NCI-H446 treated with DMSO at 0.1 percent for 48 hours (cell line): ENCODE measurements around the gene RAB13.

Source experiments
- DNase-seq: peaks from one replicate; lab custom pipeline; 2025; lab: John Stamatoyannopoulos, UW

The RAB13 gene

DNA sequence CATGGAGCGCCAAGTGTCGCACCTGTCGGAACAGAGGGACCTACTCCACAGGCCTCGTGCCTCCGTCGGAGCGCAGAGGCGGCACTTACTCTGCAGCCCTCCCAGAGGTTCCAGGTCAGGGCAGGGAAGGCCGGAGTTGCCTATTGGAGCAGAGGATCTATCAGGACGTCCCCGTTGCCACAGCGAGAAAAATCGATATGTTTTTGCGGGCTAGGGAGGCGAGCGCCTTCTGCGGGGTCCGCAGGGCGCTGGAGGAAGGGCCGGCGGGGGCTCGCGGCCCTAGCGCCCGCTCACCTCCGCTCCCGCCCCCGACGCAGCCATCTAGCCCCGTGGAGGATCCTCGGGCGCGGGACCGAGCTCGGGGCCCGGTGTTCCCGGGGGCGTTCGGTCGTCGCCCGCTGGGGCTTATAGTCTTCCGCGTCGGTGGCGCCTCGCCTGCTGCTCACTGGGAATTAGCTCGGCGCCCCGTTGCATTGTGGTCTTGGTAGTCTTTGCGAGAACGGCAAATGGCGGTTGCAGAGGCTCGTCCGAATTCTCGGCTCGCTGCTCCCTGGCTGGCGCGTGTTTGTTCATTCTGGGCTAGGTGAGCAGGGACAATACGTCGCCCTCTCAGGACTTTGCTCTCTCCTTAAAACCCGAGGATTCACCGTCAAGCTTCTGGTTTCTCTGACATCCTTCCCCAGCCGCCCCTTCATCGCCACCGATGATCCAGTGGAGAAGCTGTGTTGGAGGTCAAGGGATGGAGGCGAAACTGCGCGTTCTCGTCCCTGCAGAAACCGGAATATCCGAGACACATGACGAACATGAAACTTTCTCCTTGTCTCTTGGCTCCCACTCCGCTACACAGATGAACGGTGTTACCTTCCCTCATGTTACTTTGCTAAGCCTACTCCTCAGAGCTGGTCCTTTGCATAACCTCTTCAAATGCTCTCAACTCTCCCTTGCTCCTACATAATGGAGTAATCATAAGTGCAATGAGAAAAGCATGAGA, 8.6 kb downstream of the RAB13 start, which contains the start of gene JTB:
Gene JTB, minus strand, starts transcription at position 425 of the 991 bp plus-strand sequence. Its CDS starts 422 bp downstream, at position 3.
- DNase-seq: peak; percentile 45

DNA sequence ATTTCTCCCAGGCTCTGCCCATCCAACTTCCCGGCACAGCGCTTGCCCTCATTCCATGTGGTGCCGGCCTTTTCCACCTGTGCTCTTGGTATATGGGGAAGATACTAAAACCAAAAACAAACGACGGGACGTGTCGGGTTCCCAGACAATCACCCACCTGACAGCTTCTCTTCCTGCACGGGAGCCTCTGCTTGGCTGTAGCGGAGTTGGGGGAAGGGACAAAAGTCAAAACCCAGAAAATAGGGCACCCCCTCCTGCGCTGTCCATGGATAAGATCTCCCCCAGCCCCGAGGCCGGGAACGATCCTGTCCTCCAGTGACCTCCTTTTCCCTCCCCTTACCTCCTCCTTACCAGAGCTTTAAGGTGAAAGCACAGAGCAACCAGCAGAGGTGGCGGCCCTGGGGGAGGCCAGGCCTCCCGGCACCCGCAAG, 9.3 kb downstream of the RAB13 start:
- no peak for DNase-seq

DNA sequence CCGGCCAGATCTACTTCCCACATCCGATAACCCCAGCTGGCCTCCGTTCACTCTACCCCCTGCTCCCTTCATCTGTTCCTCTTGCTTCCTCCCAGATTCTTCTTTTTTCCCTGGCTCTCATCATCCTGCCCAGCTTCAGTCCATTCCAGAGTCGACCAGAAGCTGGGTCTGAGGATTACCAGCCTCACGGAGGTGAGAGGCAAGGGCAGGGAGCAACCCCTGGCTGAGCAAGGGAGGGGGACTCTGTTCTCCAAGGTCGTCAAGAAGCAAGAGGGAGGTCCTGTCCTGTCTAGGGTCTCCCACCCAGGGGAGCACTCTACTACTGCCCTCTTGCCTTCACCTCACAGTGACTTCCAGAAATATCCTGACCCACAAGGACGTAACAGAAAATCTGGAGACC, 12.6 kb downstream of the RAB13 start:
- DNase-seq: no peak

DNA sequence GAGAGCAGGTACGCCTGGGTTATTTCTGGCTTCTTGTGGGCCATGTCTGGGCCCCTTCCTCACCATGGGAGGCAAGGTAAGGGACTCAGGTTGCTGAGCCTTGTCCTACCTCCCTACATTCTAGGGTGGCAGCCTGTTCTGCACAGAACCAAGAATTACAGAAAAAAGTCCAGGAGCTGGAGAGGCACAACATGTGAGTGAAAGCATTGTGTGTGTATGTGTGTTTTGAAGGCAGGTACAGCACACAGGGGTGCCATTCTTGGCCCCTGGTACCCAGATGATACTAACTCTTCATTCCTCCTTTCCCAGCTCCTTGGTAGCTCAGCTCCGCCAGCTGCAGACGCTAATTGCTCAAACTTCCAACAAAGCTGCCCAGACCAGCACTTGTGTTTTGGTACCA, 13.1 kb downstream of the RAB13 start:
- DNase-seq: no peak

DNA sequence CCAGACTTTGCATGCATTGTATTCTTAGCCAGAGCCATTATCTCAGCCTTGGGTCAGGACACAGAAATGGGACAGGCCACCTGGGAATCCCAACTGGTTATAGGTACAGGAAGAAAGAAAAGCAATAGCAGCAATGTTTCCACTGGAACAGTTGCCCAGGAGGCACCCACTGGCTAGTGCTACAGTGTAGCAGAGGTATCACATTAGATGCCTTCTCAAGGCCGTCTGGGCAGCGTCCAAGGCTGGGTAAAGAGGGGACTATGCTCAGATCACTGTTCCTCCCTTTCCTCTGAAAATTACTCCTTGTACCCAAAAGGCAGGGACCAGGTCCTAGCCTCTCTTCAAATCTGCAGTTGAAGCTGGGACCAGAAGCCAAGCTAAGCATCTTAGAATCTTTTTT, 15.8 kb downstream of the RAB13 start:
- DNase-seq: no peak

DNA sequence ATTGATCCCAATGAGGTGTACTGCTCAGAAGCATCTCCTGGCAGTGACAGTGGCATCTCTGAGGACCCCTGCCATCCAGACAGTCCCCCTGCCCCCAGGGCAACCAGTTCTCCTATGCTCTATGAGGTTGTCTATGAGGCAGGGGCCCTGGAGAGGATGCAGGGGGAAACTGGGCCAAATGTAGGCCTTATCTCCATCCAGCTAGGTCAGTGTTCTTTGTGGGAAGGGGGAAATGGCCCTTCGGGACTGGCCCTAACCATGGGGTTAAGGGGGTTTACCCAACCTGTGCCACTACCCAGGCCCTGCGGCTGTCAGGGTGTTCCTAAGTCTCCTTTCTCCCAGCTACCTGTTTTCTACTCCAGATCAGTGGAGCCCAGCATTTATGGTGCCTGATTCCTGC, 17.2 kb downstream of the RAB13 start:
- DNase-seq: no peak

DNA sequence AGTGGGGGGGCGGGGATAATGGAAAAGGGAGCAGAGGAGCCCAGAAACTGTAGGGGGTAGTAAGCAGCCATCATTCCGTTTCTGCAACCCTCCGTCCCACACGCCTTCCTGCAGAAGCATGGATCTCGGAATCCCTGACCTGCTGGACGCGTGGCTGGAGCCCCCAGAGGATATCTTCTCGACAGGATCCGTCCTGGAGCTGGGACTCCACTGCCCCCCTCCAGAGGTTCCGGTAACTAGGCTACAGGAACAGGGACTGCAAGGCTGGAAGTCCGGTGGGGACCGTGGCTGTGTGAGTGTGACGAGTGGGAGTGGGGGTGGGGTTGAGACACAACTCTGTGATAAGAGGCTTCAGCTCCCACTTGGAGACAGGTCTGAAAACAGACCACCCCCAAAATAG, 17.7 kb downstream of the RAB13 start:
- DNase-seq: no peak

DNA sequence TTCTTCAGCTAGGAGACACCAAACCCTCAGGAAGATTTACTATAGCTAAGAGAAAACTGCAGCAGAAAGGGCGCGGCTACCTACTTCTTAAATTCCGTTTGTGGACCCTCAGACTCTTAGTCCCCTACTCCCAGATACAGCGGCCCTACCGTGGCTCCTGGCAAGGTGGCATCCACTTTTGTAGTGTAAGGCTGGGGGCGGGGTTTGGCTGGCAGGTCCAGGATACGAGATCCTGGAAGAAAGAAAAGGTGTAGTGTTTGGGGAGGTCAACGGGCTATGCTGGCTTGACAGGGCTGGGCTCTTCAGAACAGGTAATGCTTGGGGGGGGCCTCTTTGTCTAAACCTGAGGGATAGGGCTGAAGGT, 18.2 kb downstream of the RAB13 start:
- DNase-seq: no peak

DNA sequence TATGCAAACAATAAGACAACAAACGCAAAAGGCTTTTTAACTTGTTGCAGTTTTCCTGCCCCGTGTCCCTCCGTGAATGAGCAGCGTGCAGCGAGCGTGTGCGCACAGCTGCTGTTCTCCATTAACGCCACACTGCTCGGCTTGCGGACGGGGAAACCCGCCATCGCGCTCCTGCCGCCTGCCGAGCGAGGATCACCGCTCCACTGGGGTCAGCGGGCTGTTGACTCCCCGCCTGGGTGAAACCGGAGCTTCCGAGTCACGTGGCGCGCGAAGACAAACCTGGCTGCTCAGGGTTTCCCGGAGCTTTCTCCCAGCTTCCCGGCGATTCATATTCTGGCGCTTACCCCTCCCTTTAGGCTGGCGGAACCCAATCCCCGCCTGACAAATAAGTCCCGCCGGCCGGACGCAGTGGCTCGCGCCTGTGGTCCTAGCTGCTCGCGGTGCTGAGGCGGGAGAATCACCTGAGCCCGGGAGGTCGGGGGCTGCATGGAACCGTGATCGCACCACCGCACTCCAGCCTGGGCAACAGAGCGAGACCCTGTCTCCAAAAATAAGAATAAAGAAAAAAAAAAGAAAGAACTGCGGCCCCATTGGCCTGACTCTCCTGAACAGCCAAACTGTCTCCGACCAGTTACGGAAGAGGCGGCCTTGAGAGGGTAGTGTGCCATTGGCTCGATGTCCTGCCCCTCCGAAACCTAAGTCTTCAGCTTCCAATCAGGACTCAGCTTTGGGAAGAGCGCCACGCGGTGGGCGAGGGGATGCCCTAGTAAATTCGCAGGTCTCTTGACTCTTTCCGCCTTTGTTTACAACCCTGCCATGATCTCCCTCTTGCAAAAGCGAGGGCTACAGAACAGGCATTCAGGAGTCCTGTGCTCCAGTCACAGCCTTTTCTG, 18.8 kb downstream of the RAB13 start, which contains the start of gene CREB3L4:
Gene CREB3L4, plus strand, starts transcription at position 796 of the 893 bp plus-strand sequence. CDS start 624 bp downstream, outside the sequence.
- DNase-seq: peak; percentile 99

DNA sequence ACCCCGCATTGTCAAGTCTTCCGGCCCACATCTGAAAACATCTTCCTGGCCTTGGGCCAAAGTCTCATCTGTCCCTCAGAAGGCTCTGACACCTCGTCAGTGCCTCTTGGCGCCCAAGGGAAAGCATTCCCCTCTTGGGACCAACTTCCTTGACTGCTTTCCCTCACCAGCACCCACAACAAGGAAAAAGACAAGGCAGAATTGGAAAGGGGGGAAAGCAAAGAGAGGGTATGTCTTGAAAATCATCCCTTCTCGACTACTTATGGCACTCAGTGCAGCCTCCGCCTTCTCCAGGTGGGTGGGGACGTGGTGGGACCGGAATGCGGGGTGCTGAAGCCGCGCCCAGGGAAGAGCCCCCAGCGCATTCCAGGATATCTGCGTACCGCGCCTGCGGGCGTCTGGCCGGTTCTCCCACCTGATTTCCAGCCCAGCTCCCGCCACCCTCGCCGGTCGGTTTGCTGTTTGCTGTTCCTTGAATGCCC, 22.2 kb downstream of the RAB13 start:
- DNase-seq: no peak

DNA sequence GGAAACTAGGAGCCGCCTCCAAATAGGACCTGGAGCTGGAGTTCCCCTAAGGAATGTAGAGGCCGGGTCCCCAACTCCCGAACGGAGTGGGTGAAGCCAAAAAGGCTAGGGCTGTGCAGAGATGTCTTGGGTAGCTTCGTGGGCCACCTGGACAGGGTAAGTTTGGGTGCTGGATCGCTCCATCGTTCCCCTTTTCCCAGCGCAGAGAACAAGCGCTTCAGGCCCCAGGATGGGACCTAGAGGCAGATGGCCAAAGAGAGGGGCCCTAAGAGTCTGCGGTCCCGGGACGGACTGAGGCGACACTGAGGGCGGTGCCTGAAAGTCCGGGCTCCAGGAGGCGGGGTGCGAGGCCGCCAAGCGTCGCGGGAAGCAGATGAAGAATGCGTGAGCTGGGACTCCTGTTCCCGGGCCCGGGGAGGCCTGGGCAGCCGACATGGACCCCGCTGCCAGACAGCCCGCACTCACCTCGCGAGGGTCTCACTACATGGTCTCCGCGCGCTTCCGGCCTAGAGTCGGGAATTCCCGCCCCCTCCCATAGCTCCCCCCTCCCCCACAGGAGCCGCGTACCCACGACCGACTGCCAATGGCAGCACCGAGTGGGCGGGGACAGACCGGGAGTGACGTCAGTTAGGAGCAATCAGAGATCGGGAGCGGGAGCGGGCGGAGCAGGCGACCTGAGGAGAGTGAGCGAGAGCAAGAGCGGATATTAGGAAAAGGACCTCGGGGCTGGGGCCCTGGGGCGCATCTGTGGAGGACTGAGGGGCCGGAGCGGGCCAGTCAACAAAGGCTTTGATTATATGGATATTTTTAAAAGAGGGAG, 22.9 kb downstream of the RAB13 start, which contains the start of gene SLC39A1:
Gene SLC39A1, minus strand, starts transcription at position 508 of the 820 bp plus-strand sequence. CDS start 822 bp downstream, outside the sequence.
- peak; percentile 95 for DNase-seq

DNA sequence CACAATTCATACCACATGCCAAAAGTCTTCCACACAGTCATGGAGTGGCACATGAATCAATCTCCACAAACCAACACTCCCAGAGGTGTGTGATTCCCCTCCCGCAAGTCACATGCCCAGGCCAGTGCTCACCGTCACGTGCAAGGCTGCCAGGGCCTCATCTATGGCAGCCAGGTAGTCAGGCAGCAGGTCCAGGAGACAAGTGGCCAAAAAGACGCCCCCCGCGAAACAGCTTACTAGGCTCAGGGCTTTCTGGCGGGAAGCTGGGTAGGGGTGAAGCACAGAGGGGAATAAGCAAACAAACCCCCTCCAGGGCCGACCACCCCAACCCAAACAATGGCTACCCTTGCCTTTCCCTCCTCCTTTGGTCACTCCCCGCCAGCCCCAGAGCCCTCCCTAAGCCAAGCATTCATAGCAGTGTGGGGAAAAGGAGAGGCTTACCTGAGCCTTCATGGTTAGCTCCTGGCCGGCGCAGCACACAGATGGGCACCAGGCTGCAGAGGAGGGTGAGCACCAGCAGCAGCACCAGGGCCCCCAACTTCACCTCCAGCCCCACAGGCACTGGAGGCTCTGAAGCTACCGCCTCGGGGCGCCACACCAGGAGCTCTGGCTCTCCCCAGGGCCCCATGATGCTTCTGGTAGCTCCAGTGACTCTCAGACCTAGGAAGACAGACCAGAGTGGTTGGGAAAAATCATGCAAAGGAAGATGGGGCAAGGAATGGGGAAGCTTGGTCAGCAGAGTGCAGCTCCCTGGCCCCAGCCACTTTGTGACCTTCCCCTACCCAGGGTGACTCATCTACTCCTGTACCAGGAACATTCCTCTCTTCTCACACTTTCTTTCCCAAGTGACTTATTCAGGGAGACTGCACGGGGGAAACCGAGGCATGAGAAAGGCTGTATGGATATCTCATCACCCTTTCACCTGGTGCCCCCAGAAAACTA, 23.8 kb downstream of the RAB13 start:
- no peak for DNase-seq

DNA sequence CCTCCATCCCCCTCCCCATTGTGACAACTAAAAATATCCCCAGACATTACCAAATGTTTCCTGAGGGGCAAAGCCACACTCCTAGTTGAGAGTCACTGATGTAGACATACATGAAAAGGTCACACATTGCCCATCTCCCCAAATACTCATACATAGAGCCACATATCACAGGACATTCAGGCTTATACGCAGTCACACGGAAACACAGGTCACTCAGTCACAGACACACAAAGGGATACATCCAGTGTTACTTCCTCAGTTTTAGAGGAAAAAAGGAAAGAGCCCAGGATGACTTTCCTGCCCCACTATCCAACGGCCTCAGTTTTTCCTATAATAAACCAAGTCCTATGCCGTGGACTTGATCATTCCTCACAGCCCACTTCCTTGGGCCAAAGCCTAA, 24.7 kb downstream of the RAB13 start:
- DNase-seq: no peak

DNA sequence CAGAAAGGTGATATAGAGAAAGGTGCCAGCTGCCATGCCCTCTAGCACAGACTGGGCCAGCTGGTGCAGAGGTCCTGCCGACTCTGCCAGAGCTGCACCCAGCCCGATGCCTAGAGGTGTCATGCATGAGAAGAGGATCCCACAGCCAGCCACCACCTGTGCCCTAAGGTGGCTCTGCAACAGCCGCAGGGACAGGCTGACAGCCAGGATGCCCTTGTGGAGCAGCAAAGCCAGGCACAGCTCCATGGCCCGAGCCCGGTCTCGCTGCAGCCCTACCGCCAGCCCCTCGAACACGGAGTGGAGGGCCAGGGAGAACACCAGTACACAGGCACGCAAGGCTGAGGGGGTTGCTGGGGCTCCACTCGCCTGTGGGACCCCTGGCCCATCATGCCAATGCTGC, 25.9 kb downstream of the RAB13 start:
- DNase-seq: no peak

DNA sequence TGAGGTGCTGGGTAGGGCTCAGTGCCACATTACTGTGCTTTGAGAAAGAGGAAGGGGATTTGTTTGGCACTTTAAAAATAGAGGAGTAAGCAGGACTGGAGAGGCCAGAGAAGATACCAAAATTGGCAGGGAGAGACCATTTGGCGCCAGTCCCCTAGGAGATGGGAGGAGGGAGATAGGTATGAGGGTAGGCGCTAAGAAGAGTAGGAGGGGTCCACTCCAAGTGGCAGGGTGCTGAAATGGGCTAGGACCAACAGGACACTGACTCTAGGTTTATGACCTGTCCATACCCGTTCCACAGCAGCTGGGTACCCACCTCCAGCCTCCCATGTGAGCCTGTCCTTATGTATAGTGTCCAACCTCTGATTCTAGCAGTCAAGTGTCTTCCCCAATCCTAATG, 26.7 kb downstream of the RAB13 start:
- DNase-seq: no peak

DNA sequence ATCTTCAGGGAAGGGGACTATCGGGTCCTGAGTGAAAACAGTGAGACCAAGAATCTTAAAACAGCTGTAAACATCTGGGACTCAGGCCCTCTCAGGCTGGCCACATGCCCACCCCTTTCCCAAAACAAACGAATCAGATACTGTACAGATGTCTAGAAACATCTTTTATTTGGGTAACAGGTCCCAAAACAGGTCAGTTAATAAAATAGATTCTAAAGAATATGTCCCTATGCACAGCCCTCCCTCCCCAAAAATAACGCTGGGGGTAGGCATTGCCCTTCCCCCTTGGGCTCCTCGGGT, 27.2 kb downstream of the RAB13 start:
- DNase-seq: no peak

DNA sequence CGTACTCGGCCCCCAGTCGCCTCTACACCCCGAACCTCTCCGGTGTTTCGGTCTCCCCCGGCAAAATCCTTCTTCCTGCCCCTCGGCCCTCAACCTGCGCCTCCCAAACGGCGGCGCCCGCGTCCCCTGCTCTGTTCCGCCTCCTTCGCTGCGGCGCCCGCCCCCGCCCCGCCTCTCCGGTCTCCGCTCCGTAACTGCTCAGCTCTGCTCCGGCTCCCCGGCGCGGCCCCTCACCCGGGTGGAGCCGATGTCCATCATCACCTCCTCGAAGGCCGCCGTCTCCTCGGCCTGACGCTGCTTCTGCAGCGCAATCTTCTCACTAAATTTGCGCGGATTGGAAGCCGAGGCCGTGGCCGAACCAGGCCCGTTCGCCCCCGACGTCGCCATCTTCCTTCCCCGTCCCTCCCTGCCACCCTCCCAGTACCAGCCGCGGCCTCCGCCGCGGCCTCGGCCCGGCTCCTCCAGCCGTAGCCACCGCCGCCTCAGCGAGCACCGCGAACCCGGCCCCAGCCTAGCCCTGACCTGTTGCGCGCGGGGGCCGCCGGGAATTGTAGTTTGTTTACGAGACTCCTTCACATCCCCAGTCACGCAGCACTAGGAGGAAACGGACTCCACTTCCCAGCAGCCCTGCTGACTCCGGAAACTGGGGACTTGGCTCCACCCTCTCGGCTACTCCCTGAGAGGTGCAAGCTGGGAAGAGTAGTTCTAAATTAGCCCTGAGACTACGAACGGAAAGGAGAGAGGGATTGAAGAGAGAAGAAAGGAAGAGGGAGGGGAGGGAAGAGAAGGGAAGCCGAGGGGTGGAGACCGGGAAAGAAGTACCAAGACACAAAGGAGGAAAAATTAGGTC, 27.8 kb downstream of the RAB13 start, which contains the start of gene CRTC2:
Gene CRTC2, minus strand, starts transcription at position 502 of the 850 bp plus-strand sequence. Its CDS starts 115 bp downstream, at position 387.
- DNase-seq: peak; percentile 98

DNA sequence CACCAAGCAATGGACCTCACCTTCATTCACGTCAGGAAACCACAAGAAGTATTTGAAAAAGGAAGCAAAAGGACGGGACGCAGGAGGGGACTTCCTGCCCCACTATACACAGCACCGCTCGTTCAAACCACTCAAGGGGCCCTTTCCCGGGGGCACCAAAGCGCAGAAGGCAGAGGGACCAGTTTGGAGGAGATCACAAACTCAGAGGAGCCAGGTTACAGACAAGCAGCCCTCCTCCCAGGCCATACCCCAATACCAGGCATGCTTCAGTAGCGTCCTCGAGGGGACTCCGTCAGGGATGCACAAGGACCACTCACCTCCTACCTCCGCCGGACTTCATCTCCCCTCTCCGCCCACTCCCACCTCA, 28.4 kb downstream of the RAB13 start:
- DNase-seq: no peak

DNA sequence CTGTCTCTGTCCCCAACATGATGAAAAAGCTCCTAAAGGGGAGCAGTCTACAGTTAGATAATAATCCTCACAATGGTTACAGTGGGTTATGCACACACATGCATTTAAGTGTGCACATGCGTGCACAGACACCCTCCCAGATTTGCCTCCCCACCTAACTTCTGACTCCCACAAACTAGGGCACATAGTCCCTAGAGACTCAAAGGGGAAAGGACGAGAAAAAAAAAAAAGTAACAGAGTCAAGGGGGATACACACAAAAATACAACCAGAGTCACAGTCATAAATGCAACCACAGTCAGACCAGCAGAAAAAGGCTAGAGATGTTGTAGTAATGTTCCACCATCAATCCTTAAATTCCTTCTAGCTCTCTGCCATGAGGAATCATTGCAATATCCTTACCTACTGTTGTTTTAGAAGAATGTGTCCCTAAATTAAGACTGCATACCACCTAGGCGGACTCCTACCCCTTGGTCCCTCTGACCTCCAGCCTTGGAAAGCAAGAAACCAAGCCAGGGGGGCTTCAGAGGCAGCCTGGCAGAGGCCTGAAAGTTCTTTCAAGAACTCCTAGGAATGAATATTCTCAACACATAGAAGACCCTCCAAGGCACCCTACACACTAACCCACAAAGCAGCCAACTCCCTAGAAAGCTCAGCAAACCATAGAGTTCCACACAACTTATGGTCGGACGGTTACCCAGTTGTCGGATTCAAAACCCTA, 29.0 kb downstream of the RAB13 start:
- no peak for DNase-seq
